Gastrocnemius medialis (tissue), 4 donors: ENCODE data around the gene LSM11.

Experiments used
- POLR2A ChIP-seq, 2 donors: fragments of 450-650 bp; IDR thresholded peaks; one replicate each; pipeline ENCODE4 v1.6.1; 2017; ENCODE audit warnings: antibody characterized with exemption in 2 of 2, mild to moderate bottlenecking in 2 of 2, moderate library complexity in 2 of 2
- TF ChIP-seq, protein P1 (sequence below), 5 experiments: fragments of 450-650 bp in 3 of 5; fragments of 200-600 bp in 2 of 5; sonication (generic) in 2 of 5; IDR thresholded peaks in 4 of 5; conservative IDR thresholded peaks in 1 of 5; 1 replicate in 4 of 5; 2 replicates in 1 of 5; pipeline ENCODE4 v1.5.1; 2016 to 2019; ENCODE audit warnings: antibody characterized with exemption in 5 of 5, mild to moderate bottlenecking in 3 of 5, moderate library complexity in 3 of 5

DNA sequence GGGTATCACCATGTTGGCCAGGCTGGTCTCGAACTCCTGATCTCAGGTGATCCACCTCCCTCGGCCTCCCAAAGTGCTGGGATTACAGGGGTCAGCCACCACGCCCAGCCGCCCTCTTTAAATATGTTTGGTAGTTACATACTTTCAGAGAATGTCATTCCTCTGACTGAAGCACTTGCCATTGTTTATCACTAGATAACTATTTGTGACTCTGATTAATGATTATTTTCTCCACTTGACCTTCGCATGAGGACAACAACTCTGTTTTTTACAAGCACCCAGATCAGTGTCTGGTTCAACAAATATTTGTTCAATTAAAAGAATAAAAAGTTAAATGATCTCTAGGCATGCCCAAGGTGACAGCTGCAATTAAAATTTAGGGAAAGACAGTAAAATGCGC lies 59.2 kb downstream of the LSM11 start:
- TF ChIP-seq, protein P1, sequence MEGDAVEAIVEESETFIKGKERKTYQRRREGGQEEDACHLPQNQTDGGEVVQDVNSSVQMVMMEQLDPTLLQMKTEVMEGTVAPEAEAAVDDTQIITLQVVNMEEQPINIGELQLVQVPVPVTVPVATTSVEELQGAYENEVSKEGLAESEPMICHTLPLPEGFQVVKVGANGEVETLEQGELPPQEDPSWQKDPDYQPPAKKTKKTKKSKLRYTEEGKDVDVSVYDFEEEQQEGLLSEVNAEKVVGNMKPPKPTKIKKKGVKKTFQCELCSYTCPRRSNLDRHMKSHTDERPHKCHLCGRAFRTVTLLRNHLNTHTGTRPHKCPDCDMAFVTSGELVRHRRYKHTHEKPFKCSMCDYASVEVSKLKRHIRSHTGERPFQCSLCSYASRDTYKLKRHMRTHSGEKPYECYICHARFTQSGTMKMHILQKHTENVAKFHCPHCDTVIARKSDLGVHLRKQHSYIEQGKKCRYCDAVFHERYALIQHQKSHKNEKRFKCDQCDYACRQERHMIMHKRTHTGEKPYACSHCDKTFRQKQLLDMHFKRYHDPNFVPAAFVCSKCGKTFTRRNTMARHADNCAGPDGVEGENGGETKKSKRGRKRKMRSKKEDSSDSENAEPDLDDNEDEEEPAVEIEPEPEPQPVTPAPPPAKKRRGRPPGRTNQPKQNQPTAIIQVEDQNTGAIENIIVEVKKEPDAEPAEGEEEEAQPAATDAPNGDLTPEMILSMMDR (IDR thresholded peaks at IDR 0.05 in 4 of 5, conservative IDR thresholded peaks at IDR 0.05 in 1 of 5), result no peak
- no peak for TF ChIP-seq POLR2A (IDR thresholded peaks at IDR 0.05)
